ENCODE data around the gene SMCR8. TPM values are rescaled to one million over a fixed set of nuclear protein-coding genes. Genes with fewer than 3 reads are reported as not detected.
"Not testable (repeated sequence)": the region's sequence is repeated elsewhere in the genome, so short reads cannot be mapped to it uniquely, and the experiment has no call there.

Gene SMCR8
- polyA plus RNA-seq, 6 donors from 2014 or later, result 2.8 to 9.2 (median 5.9) TPM

DNA sequence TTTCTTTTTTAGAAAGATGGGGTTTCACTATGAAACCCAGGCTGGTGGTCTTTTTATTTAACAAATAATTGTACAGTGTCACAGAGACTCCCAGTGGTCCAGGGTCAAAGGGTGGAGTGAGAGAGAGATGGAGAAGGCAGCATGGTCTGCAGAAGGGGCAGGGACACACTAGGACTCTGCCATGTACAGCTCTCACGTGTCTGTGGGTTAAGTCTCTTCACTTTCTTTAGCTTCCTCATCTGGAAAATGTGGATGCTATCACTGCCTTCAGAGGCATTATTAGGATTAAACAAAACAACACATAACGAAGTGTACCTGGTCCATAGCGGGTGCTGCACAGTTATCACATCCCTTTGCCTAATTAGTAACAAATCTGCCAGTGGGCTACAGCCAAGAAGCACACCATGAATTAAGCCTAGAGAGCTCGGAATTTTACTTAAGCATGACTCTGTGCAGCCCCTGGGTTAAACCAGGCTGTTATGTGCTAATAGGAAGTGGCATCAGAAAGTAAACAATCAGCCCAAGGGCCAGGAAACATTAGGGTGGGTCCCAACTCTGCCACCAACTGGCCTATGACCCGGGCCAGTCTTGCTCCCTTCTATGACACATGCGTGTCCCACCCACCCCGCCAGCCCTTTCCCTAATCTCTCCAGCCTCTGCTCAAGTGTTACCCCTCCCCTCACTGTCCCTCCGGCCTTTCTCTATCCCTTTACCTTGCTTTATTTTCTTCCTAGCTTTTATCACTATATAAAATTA lies 14.2 kb upstream of the SMCR8 start:
- Mint-ChIP-seq H3K36me3 (peaks cover 0 to 16% of the 10 kb centered on the region in 2 donors), H3K27ac (peak overlapping the region in 1 of 6 donors; percentile 3), H3K4me1 (peaks cover 7 to 14% (median 13%) of the 10 kb centered on the region in 3 donors), H3K27me3 (no peaks in the 10 kb centered on the region), H3K9me3 (no peaks in the 10 kb centered on the region), H3K4me3 (no peak overlapping the region)
- no peak for DNase-seq
- no peak for ATAC-seq (ENCODE audit: low read depth in 2 of 2)

GRCh38 chr17:18303206-18303605 lies 11.9 kb upstream of the SMCR8 start:
- H3K27me3 Mint-ChIP-seq; H3K4me1 Mint-ChIP-seq; H3K9me3 Mint-ChIP-seq; H3K4me3 Mint-ChIP-seq; ATAC-seq (ENCODE audit: low read depth in 2 of 2); DNase-seq: not testable (repeated sequence)
- Mint-ChIP-seq H3K36me3 (peaks cover 0 to 16% of the 10 kb centered on the region in 2 donors), H3K27ac (peak overlapping the region in 1 of 6 donors; percentile 32)

- DNase-seq (no peak), ATAC-seq (ENCODE audit: low read depth in 2 of 2) (no peak)
- no peak overlapping the region for H3K4me3 Mint-ChIP-seq
- no peaks in the 10 kb centered on the region for H3K27me3 Mint-ChIP-seq
- peaks cover 13 to 25% (median 25%) of the 10 kb centered on the region in 3 donors for H3K4me1 Mint-ChIP-seq
- H3K27ac Mint-ChIP-seq, result no peak overlapping the region
- H3K9me3 Mint-ChIP-seq, result no peaks in the 10 kb centered on the region
- no peaks in the 10 kb centered on the region for H3K36me3 Mint-ChIP-seq
Measured at GRCh38 chr17:18309202-18309601, 5.9 kb upstream of the SMCR8 start.

DNA sequence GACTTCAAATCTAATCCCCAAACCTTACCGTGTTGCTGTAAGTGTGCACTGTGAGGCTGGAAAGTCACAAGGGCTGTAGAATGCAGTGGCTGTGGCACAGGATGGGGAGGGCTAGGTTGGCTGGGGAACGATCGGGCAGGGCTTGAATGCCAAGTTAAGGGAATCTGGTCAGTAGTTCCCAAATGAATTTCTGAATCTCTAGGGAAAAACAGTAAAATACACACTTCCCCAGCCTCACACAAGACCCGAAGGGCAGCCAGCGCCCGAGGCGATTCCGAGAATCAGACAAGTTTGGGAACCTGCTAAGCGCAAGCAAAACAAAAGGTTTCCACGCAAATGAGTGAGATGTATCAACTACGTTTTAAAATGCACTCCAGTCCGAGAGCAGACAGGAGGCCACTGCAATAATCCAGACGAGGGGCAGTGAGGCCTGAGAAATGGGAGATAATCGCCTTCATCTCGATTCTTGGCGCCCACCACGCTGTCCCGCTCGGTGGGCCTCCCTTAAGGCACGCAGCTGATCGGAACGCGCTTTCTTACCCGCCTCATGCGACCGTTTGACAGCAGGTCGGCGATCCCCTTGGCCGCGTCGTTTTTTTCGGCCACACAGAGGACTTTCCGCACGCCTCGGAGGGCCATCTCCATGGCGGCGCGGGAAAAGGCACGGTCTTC lies 898 bp upstream of the SMCR8 start:
- ATAC-seq (ENCODE audit: low read depth in 2 of 2), result peak; percentile 4 to 8
- H3K4me3 Mint-ChIP-seq, result peak overlapping the region; percentile 83 to 100 (median 96)
- peak overlapping the region; percentile 56 to 100 (median 100) for H3K27ac Mint-ChIP-seq
- DNase-seq, result no peak
- peaks cover 0 to 3% (median 0%) of the 10 kb centered on the region in 7 donors for H3K9me3 Mint-ChIP-seq
- peaks cover 39 to 69% (median 63%) of the 10 kb centered on the region in 3 donors for H3K4me1 Mint-ChIP-seq
- no peaks in the 10 kb centered on the region for H3K36me3 Mint-ChIP-seq
- no peaks in the 10 kb centered on the region for H3K27me3 Mint-ChIP-seq

DNA sequence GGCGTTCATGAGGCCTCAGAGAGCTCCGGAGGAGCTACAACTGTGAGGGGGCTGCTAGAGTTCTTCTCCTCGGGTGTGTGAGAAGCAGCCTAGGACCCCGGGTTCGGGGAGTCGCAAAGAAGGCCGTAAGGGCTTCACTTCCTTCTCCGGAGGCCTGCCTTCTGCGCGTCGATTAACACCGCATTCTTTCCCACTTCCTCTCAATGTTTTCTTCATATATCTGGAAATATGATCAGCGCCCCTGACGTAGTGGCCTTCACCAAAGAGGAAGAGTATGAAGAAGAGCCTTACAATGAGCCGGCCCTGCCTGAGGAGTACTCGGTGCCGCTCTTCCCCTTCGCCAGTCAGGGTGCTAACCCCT lies 449 bp downstream of the SMCR8 start:
- Mint-ChIP-seq H3K4me3 (peak overlapping the region; percentile 83 to 100 (median 96)), H3K4me1 (peaks cover 50 to 79% (median 76%) of the 10 kb centered on the region in 3 donors), H3K9me3 (peaks cover 0 to 3% (median 0%) of the 10 kb centered on the region in 7 donors), H3K27me3 (no peaks in the 10 kb centered on the region), H3K27ac (peak overlapping the region; percentile 95 to 100 (median 100)), H3K36me3 (no peaks in the 10 kb centered on the region)
- no peak for DNase-seq
- ATAC-seq (ENCODE audit: low read depth in 2 of 2), result peak; percentile 40 to 43

GRCh38 chr17:18315961-18316360 lies 868 bp downstream of the SMCR8 start:
- no peak for DNase-seq
- Mint-ChIP-seq H3K9me3 (peaks cover 0 to 3% (median 0%) of the 10 kb centered on the region in 7 donors), H3K27ac (peak overlapping the region; percentile 95 to 100 (median 100)), H3K36me3 (no peaks in the 10 kb centered on the region), H3K4me3 (peak overlapping the region; percentile 83 to 100 (median 96)), H3K4me1 (peaks cover 54 to 81% (median 80%) of the 10 kb centered on the region in 3 donors), H3K27me3 (no peaks in the 10 kb centered on the region)
- no peak for ATAC-seq (ENCODE audit: low read depth in 2 of 2)

GRCh38 chr17:18318117-18318516 lies 3.0 kb downstream of the SMCR8 start:
- peak overlapping the region in 6 of 8 donors; percentile 20 to 83 (median 52) for H3K4me3 Mint-ChIP-seq
- no peaks in the 10 kb centered on the region for H3K27me3 Mint-ChIP-seq
- H3K9me3 Mint-ChIP-seq, result peaks cover 0 to 3% (median 0%) of the 10 kb centered on the region in 7 donors
- no peaks in the 10 kb centered on the region for H3K36me3 Mint-ChIP-seq
- no peak for ATAC-seq (ENCODE audit: low read depth in 2 of 2)
- DNase-seq, result no peak
- H3K27ac Mint-ChIP-seq, result peak overlapping the region in 4 of 6 donors; percentile 38 to 95 (median 65)
- peaks cover 57 to 82% (median 80%) of the 10 kb centered on the region in 3 donors for H3K4me1 Mint-ChIP-seq

- DNase-seq (no peak), ATAC-seq (ENCODE audit: low read depth in 2 of 2) (no peak)
- Mint-ChIP-seq H3K27ac (peak overlapping the region in 3 of 6 donors; percentile 41 to 70 (median 56)), H3K4me1 (peaks cover 49 to 74% (median 74%) of the 10 kb centered on the region in 3 donors), H3K4me3 (peak overlapping the region in 4 of 8 donors; percentile 3 to 58 (median 38)), H3K9me3 (peaks cover 0 to 3% (median 0%) of the 10 kb centered on the region in 7 donors), H3K27me3 (no peaks in the 10 kb centered on the region), H3K36me3 (no peaks in the 10 kb centered on the region)
Measured at GRCh38 chr17:18318771-18319450, 3.8 kb downstream of the SMCR8 start.

GRCh38 chr17:18319604-18320256 lies 4.6 kb downstream of the SMCR8 start:
- Mint-ChIP-seq H3K27ac (peak overlapping the region in 2 of 6 donors; percentile 45 to 56), H3K9me3 (peaks cover 0 to 3% (median 0%) of the 10 kb centered on the region in 7 donors), H3K27me3 (no peaks in the 10 kb centered on the region), H3K36me3 (peaks cover 0 to under 1% of the 10 kb centered on the region in 2 donors), H3K4me3 (peak overlapping the region in 5 of 8 donors; percentile 5 to 58 (median 36)), H3K4me1 (peaks cover 46 to 76% (median 74%) of the 10 kb centered on the region in 3 donors)
- DNase-seq (no peak), ATAC-seq (ENCODE audit: low read depth in 2 of 2) (no peak)

GRCh38 chr17:18320301-18320700 lies 5.2 kb downstream of the SMCR8 start:
- H3K27me3 Mint-ChIP-seq, result no peaks in the 10 kb centered on the region
- H3K9me3 Mint-ChIP-seq, result peaks cover 0 to 3% (median 0%) of the 10 kb centered on the region in 7 donors
- peak overlapping the region in 1 of 8 donors; percentile 70 for H3K4me3 Mint-ChIP-seq
- no peak for ATAC-seq (ENCODE audit: low read depth in 2 of 2)
- peaks cover 0 to 6% of the 10 kb centered on the region in 2 donors for H3K36me3 Mint-ChIP-seq
- DNase-seq, result no peak
- H3K4me1 Mint-ChIP-seq, result peaks cover 50 to 80% (median 78%) of the 10 kb centered on the region in 3 donors
- peak overlapping the region in 1 of 6 donors; percentile 45 for H3K27ac Mint-ChIP-seq

GRCh38 chr17:18321309-18321708 lies 6.2 kb downstream of the SMCR8 start:
- Mint-ChIP-seq H3K27ac (peak overlapping the region in 1 of 6 donors; percentile 27), H3K4me3 (no peak overlapping the region), H3K4me1 (peaks cover 46 to 79% (median 77%) of the 10 kb centered on the region in 3 donors), H3K27me3 (no peaks in the 10 kb centered on the region), H3K9me3 (peaks cover 0 to 2% (median 0%) of the 10 kb centered on the region in 7 donors), H3K36me3 (peaks cover 0 to 7% of the 10 kb centered on the region in 2 donors)
- DNase-seq (no peak), ATAC-seq (ENCODE audit: low read depth in 2 of 2) (no peak)

DNA sequence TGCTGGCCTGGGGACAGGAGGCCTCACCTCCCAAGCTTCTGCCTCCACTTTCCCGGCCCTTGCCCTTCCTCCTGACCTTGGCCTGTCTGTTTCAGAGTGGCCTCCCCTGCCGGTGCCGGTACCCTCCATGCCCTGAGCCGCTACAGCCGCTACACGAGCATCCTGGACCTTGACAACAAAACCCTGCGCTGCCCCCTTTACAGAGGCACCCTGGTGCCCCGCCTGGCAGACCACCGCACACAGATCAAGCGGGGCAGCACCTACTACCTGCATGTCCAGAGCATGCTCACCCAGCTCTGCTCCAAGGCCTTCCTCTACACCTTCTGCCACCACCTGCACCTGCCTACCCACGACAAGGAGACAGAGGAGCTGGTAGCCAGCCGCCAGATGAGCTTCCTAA lies 7.4 kb downstream of the SMCR8 start:
- ATAC-seq (ENCODE audit: low read depth in 2 of 2) (no peak), DNase-seq (no peak)
- no peaks in the 10 kb centered on the region for H3K27me3 Mint-ChIP-seq
- H3K27ac Mint-ChIP-seq, result peak overlapping the region in 2 of 6 donors; percentile 33 to 63
- H3K36me3 Mint-ChIP-seq, result peaks cover 0 to 7% of the 10 kb centered on the region in 2 donors
- H3K4me1 Mint-ChIP-seq, result peaks cover 42 to 73% (median 65%) of the 10 kb centered on the region in 3 donors
- H3K9me3 Mint-ChIP-seq, result no peaks in the 10 kb centered on the region
- H3K4me3 Mint-ChIP-seq, result no peak overlapping the region

- DNase-seq, result no peak
- Mint-ChIP-seq H3K36me3 (peaks cover 0 to 7% of the 10 kb centered on the region in 2 donors), H3K4me3 (no peak overlapping the region), H3K9me3 (no peaks in the 10 kb centered on the region), H3K27me3 (no peaks in the 10 kb centered on the region), H3K4me1 (peaks cover 37 to 68% (median 60%) of the 10 kb centered on the region in 3 donors), H3K27ac (peak overlapping the region in 1 of 6 donors; percentile 63)
- no peak for ATAC-seq (ENCODE audit: low read depth in 2 of 2)
Measured at GRCh38 chr17:18323007-18323406, 7.9 kb downstream of the SMCR8 start.

Data from naive B cell (primary cell).